SK-N-SH (cell line): Measurements from ENCODE around the gene VWA3B. TPM values are rescaled to one million over a fixed set of nuclear protein-coding genes. Genes with fewer than 3 reads are reported as not detected.

Experiments
- CTCF ChIA-PET: fragments of 300-600, 350-600 bp; formaldehyde crosslinking; extraction: SDS; loops from one replicate; lab custom pipeline; 2021; lab: Yijun Ruan, JAX
- POLR2A ChIA-PET: fragments of 350-600 bp; sonication (Branson Sonifier 250); formaldehyde crosslinking; extraction: SDS; loops from one replicate; lab custom pipeline; 2020; ENCODE audit warnings: antibody characterized with exemption, inconsistent platforms; lab: Yijun Ruan, JAX
- DNase-seq: peaks from one replicate; pipeline ENCODE4 v3.0.0; 2012
- H2AFZ ChIP-seq: fragments of 200-600 bp; sonication (generic); 2 replicates; pipeline ENCODE4 v1.8.1; 2016; ENCODE audit warnings: antibody characterized with exemption, mild to moderate bottlenecking, low read depth
- H3F3A ChIP-seq: fragments of 200-600 bp; sonication (generic); replicated peaks from 2 replicates; pipeline ENCODE3; 2016; ENCODE audit warnings: antibody characterized with exemption, mild to moderate bottlenecking; ENCODE audit not compliant: insufficient read depth
- H3K27ac ChIP-seq, 2 experiments: fragments of 200-500 bp in 1 of 2; fragments of 200-600 bp in 1 of 2; sonication (Bioruptor generic) in 1 of 2; sonication (generic), shearing (Covaris generic) in 1 of 2; 2 replicates each; pipeline versions ENCODE4 v1.5.1 to v1.6.1; 2014 to 2016; ENCODE audit warnings: low read depth in 2 of 2, inconsistent platforms in 1 of 2, low read length in 1 of 2, mild to moderate bottlenecking in 1 of 2, mixed read lengths in 1 of 2
- H3K27me3 ChIP-seq: fragments of 200-600 bp; sonication (generic), shearing (Covaris generic); 2 replicates; pipeline ENCODE4 v1.6.1; 2016; ENCODE audit warnings: mixed run types; ENCODE audit not compliant: insufficient read depth
- H3K36me3 ChIP-seq, 2 experiments: fragments of 200-500 bp in 1 of 2; fragments of 200-600 bp in 1 of 2; sonication (Bioruptor generic) in 1 of 2; sonication (generic) in 1 of 2; replicated peaks in 1 of 2; 2 replicates each; pipeline versions ENCODE3 to v1.5.1; 2014 to 2016; ENCODE audit warnings: low read length in 1 of 2, mild to moderate bottlenecking in 1 of 2; ENCODE audit not compliant: insufficient read depth in 2 of 2, control insufficient read depth in 1 of 2
- H3K4me1 ChIP-seq, 2 experiments: fragments of 200-500 bp in 1 of 2; fragments of 200-600 bp in 1 of 2; sonication (Bioruptor generic) in 1 of 2; sonication (generic), shearing (Covaris generic) in 1 of 2; 2 replicates each; pipeline versions ENCODE4 v1.5.1 to v1.6.1; 2014 to 2016; ENCODE audit warnings: low read depth in 1 of 2, low read length in 1 of 2, mixed run types in 1 of 2; ENCODE audit not compliant: insufficient read depth in 2 of 2, control insufficient read depth in 1 of 2
- H3K4me2 ChIP-seq: fragments of 200-600 bp; sonication (generic), shearing (Covaris generic); 2 replicates; pipeline ENCODE4 v1.6.1; 2017; ENCODE audit warnings: mixed run types
- H3K4me3 ChIP-seq, 2 experiments: fragments of 200-500 bp in 1 of 2; fragments of 200-600 bp in 1 of 2; sonication (Bioruptor generic) in 1 of 2; sonication (generic), shearing (Covaris generic) in 1 of 2; 2 replicates each; pipeline versions ENCODE4 v1.5.1 to v1.8.1; 2014 to 2016; ENCODE audit warnings: low read depth in 2 of 2, inconsistent platforms in 1 of 2, low read length in 1 of 2, mild to moderate bottlenecking in 1 of 2, mixed read lengths in 1 of 2, moderate library complexity in 1 of 2
- H3K79me2 ChIP-seq: fragments of 200-600 bp; sonication (generic); 2 replicates; pipeline ENCODE4 v1.8.1; 2017; ENCODE audit warnings: mild to moderate bottlenecking; ENCODE audit not compliant: insufficient read depth
- H3K9ac ChIP-seq: fragments of 200-600 bp; sonication (generic); 2 replicates; pipeline ENCODE4 v1.6.1; 2017; ENCODE audit warnings: mixed run types
- H3K9me2 ChIP-seq: fragments of 200-600 bp; sonication (generic); 2 replicates; pipeline ENCODE4 v1.6.1; 2017; ENCODE audit warnings: mixed run types
- H3K9me3 ChIP-seq: fragments of 200-600 bp; sonication (generic); 2 replicates; pipeline ENCODE4 v1.6.1; 2017; ENCODE audit warnings: mixed run types, mild to moderate bottlenecking, moderate library complexity
- H4K20me1 ChIP-seq: fragments of 200-600 bp; sonication (generic); 2 replicates; pipeline ENCODE4 v1.6.1; 2017; ENCODE audit warnings: mild to moderate bottlenecking, mixed run types; ENCODE audit not compliant: insufficient read depth
- CTCF ChIP-seq: fragments of 200-600 bp; sonication (generic); IDR thresholded peaks from 2 replicates; pipeline ENCODE4 v1.6.1; 2017; ENCODE audit warnings: antibody characterized with exemption, mild to moderate bottlenecking, moderate library complexity
- ELF1 ChIP-seq: IDR thresholded peaks from 2 replicates; pipeline ENCODE4 v1.4.0; 2012
- EP300 ChIP-seq, 2 experiments: IDR thresholded peaks; 2 replicates each; pipeline versions ENCODE4 v1.4.0 to v1.6.1; 2012; ENCODE audit warnings: borderline replicate concordance in 1 of 2, low read depth in 1 of 2, low read length in 1 of 2
- FOXM1 ChIP-seq: IDR thresholded peaks from 2 replicates; pipeline ENCODE4 v1.4.0; 2012; ENCODE audit warnings: low read depth, mild to moderate bottlenecking
- GATA2 ChIP-seq: sonication (generic); formaldehyde crosslinking; IDR thresholded peaks from 2 replicates; pipeline ENCODE4 v1.5.0; 2020; ENCODE audit warnings: mild to moderate bottlenecking, missing genetic modification reagents
- JUND ChIP-seq: IDR thresholded peaks from 2 replicates; pipeline ENCODE4 v1.4.0; 2012
- NFIC ChIP-seq: IDR thresholded peaks from 2 replicates; pipeline ENCODE4 v1.4.0; 2012; ENCODE audit warnings: borderline replicate concordance
- RCOR1 ChIP-seq: fragments of 150-350 bp; IDR thresholded peaks from 2 replicates; pipeline ENCODE4 v1.6.1; 2017; ENCODE audit warnings: antibody characterized with exemption, low read length
- SIN3A ChIP-seq: IDR thresholded peaks from 2 replicates; pipeline ENCODE4 v1.6.1; 2012; ENCODE audit warnings: low read depth, mild to moderate bottlenecking, low read length, moderate library complexity, borderline replicate concordance
- TAF1 ChIP-seq: IDR thresholded peaks from 2 replicates; pipeline ENCODE4 v1.6.1; 2012; ENCODE audit warnings: low read depth, mild to moderate bottlenecking, low read length, moderate library complexity, borderline replicate concordance
- TCF12 ChIP-seq: IDR thresholded peaks from 2 replicates; pipeline ENCODE4 v1.4.0; 2012
- WGBS: methylation state at CpG from one replicate; pipeline ENCODE4 v1.1.6; 2017; ENCODE audit warnings: low lambda C conversion rate; 5-methylcytosine and 5-hydroxymethylcytosine counted together
- polyA plus RNA-seq, 3 experiments: library from polyadenylated mRNA; depleted of rRNA; stranded (reverse); fragments of >200 nt; gene quantifications; 2 replicates each; pipeline ENCODE4 v1.2.3, GENCODE V29; 2012
- TF ChIP-seq, protein P1 (sequence below): IDR thresholded peaks from 2 replicates; pipeline ENCODE4 v1.4.0; 2012; ENCODE audit warnings: low read depth
- TF ChIP-seq, protein P2 (sequence below): fragments of 150-350 bp; IDR thresholded peaks from 2 replicates; pipeline ENCODE4 v1.6.1; 2017; ENCODE audit warnings: antibody characterized with exemption, low read length, low read depth, borderline replicate concordance
- TF ChIP-seq, protein P3 (sequence below): fragments of 150-350 bp; IDR thresholded peaks from 2 replicates; pipeline ENCODE4 v1.6.1; 2016; ENCODE audit warnings: mild to moderate bottlenecking, low read depth, low read length

Gene VWA3B
- polyA plus RNA-seq, 1 of the 3 experiments (the other 2 are of a cell fraction), result not detected

GRCh38 chr2:98188351-98189046 is 101.5 kb downstream of the VWA3B start:
- 50% methylated on average over 4 of the region's 4 CpGs for whole genome bisulfite sequencing
- Histone ChIP-seq H3K4me2 (no peak overlapping the region), H2AFZ (no peak overlapping the region), H3K9me2 (0 out of 2 replicates have a peak, but pooled peaks cover 4% of the 10 kb centered on the region), H4K20me1 (no peaks in the 10 kb centered on the region), H3K27me3 (no peaks in the 10 kb centered on the region), H3K9ac (no peak overlapping the region), H3F3A (no peaks in the 10 kb centered on the region), H3K9me3 (no peaks in the 10 kb centered on the region)
- POLR2A ChIA-PET, result no interaction called here
- TF ChIP-seq TCF12, result no peak
- TF ChIP-seq CTCF, result no peak
- no peak for TF ChIP-seq FOXM1
- TF ChIP-seq JUND, result no peak
- TF ChIP-seq, all 33 proteins: peak for 0
- Histone ChIP-seq H3K4me3 (no peak overlapping the region), H3K79me2 (no peaks in the 10 kb centered on the region), H3K36me3 (no peaks in the 10 kb centered on the region), H3K4me1 (no peaks in the 10 kb centered on the region), H3K27ac (no peak overlapping the region)
- CTCF ChIA-PET, result interaction anchor here (1.0 to 1.7 kb wide), 4 partner anchors 23 to 382 kb away, joined by 3 read pairs; no protein-coding TSS in a partner anchor
- no peak for DNase-seq

- no peak for DNase-seq
- Histone ChIP-seq H3K9me2 (0 out of 2 replicates have a peak, but pooled peaks cover 4% of the 10 kb centered on the region), H4K20me1 (no peaks in the 10 kb centered on the region), H3K4me3 (no peak overlapping the region), H3F3A (no peaks in the 10 kb centered on the region), H3K79me2 (no peaks in the 10 kb centered on the region), H2AFZ (no peak overlapping the region), H3K27ac (no peak overlapping the region), H3K36me3 (no peaks in the 10 kb centered on the region), H3K4me2 (no peak overlapping the region), H3K27me3 (no peaks in the 10 kb centered on the region), H3K9ac (no peak overlapping the region), H3K9me3 (no peaks in the 10 kb centered on the region), H3K4me1 (no peaks in the 10 kb centered on the region)
- CTCF ChIA-PET, result no interaction called here
- 43% methylated on average over 5 of the region's 5 CpGs for WGBS
- TF ChIP-seq ELF1, result no peak
- no peak for TF ChIP-seq TAF1
- no peak for TF ChIP-seq TCF12
- TF ChIP-seq, protein P1, sequence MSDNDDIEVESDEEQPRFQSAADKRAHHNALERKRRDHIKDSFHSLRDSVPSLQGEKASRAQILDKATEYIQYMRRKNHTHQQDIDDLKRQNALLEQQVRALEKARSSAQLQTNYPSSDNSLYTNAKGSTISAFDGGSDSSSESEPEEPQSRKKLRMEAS, result no peak
- TF ChIP-seq RCOR1, result no peak
- TF ChIP-seq, protein P2, sequence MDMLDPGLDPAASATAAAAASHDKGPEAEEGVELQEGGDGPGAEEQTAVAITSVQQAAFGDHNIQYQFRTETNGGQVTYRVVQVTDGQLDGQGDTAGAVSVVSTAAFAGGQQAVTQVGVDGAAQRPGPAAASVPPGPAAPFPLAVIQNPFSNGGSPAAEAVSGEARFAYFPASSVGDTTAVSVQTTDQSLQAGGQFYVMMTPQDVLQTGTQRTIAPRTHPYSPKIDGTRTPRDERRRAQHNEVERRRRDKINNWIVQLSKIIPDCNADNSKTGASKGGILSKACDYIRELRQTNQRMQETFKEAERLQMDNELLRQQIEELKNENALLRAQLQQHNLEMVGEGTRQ, result no peak
- TF ChIP-seq EP300 (IDR thresholded peaks at IDR 0.05; ENCODE audit: borderline replicate concordance in 1 of 2, low read depth in 1 of 2, low read length in 1 of 2), result no peak
- TF ChIP-seq GATA2 (CRISPR knock-in tag), result no peak
- TF ChIP-seq, protein P3, sequence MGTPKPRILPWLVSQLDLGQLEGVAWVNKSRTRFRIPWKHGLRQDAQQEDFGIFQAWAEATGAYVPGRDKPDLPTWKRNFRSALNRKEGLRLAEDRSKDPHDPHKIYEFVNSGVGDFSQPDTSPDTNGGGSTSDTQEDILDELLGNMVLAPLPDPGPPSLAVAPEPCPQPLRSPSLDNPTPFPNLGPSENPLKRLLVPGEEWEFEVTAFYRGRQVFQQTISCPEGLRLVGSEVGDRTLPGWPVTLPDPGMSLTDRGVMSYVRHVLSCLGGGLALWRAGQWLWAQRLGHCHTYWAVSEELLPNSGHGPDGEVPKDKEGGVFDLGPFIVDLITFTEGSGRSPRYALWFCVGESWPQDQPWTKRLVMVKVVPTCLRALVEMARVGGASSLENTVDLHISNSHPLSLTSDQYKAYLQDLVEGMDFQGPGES, result no peak
- no peak for TF ChIP-seq SIN3A
- TF ChIP-seq JUND, result no peak
- no peak for TF ChIP-seq NFIC
- POLR2A ChIA-PET, result no interaction called here
Observed at GRCh38 chr2:98191883-98192282, 104.9 kb downstream of the VWA3B start.
